PC-9 (cell line): ENCODE data around the gene PDLIM7. TPM values are rescaled to one million over a fixed set of nuclear protein-coding genes. Genes with fewer than 3 reads are reported as not detected.

Experiments used
- BruUV-seq: library from RNA; stranded (reverse); fragments of 400-500 nt; replicated peaks from 2 replicates; lab custom pipeline; 2021; lab: Mats Ljungman, UMichigan
- CTCF ChIA-PET: fragments of 300-600 bp; sonication (Branson Sonifier 250); formaldehyde crosslinking; loops from one replicate; lab custom pipeline; 2022; ENCODE audit warnings: antibody characterized with exemption; lab: Charles Lee
- POLR2A ChIA-PET: fragments of 300-600 bp; sonication (Branson Sonifier 250); formaldehyde crosslinking; loops from one replicate; lab custom pipeline; 2022; ENCODE audit warnings: antibody characterized with exemption; ENCODE audit not compliant: unreplicated experiment; lab: Charles Lee
- DNase-seq, 2 experiments: peaks; one replicate each; pipeline versions ENCODE4 v3.0.0 to v3.0.0-alpha.2; 2015 to 2022; ENCODE audit warnings: mixed read lengths in 1 of 2
- H2AFZ ChIP-seq: fragments of 200-600 bp; sonication (generic); 2 replicates; pipeline ENCODE4 v1.8.1; 2017; ENCODE audit warnings: antibody characterized with exemption
- H3F3A ChIP-seq: fragments of 200-600 bp; sonication (generic); 2 replicates; pipeline ENCODE4 v1.8.1; 2017; ENCODE audit warnings: antibody characterized with exemption, mild to moderate bottlenecking, low read depth; ENCODE audit not compliant: insufficient read depth
- H3K27ac ChIP-seq: fragments of 200-600 bp; sonication (generic); 2 replicates; pipeline ENCODE4 v1.6.1; 2016; ENCODE audit warnings: mixed run types
- H3K27me3 ChIP-seq: fragments of 200-600 bp; sonication (generic); 2 replicates; pipeline ENCODE4 v1.6.1; 2016; ENCODE audit warnings: low read depth, mixed run types; ENCODE audit not compliant: insufficient read depth
- H3K36me3 ChIP-seq: fragments of 200-600 bp; sonication (generic); 2 replicates; pipeline ENCODE4 v1.6.1; 2016; ENCODE audit warnings: low read depth, mixed run types
- H3K4me1 ChIP-seq: fragments of 200-600 bp; sonication (generic); replicated peaks from 2 replicates; pipeline ENCODE4 v1.6.1; 2016; ENCODE audit warnings: mixed run types; ENCODE audit not compliant: insufficient read depth
- H3K4me2 ChIP-seq: fragments of 200-600 bp; sonication (generic); 2 replicates; pipeline ENCODE4 v1.6.1; 2017; ENCODE audit warnings: mixed run types
- H3K4me3 ChIP-seq: fragments of 200-600 bp; sonication (generic); 2 replicates; pipeline ENCODE4 v1.6.1; 2016; ENCODE audit warnings: mixed run types
- H3K79me2 ChIP-seq: fragments of 200-600 bp; sonication (generic); 2 replicates; pipeline ENCODE4 v1.6.1; 2017; ENCODE audit warnings: low read depth, mixed run types
- H3K9me2 ChIP-seq: fragments of 200-600 bp; sonication (generic); 2 replicates; pipeline ENCODE4 v1.8.1; 2017; ENCODE audit warnings: mild to moderate bottlenecking; ENCODE audit not compliant: insufficient read depth
- H3K9me3 ChIP-seq: fragments of 200-600 bp; sonication (generic); 2 replicates; pipeline ENCODE4 v1.8.1; 2016; ENCODE audit warnings: low read depth; ENCODE audit not compliant: insufficient read depth
- H4K20me1 ChIP-seq: fragments of 200-600 bp; sonication (generic); 2 replicates; pipeline ENCODE4 v1.8.1; 2017; ENCODE audit not compliant: insufficient read depth
- EZH2 ChIP-seq: fragments of 200-600 bp; sonication (generic); IDR thresholded peaks from 2 replicates; pipeline ENCODE4 v1.8.0; 2017; ENCODE audit warnings: antibody characterized with exemption, low read depth
- intact Hi-C: fragments of 100-400 bp; cut with micrococcal nuclease; formaldehyde crosslinking; loops from one replicate; pipeline ENCODE4 v1.10.0; 2022; ENCODE audit not compliant: unreplicated experiment
- total RNA-seq: library from RNA; stranded (reverse); gene quantifications from 2 replicates; pipeline ENCODE4 v1.2.3, GENCODE V29; 2021
- TF ChIP-seq, protein P1 (sequence below): fragments of 200-600 bp; sonication (generic); conservative IDR thresholded peaks from 2 replicates; pipeline ENCODE4 v1.6.1; 2017; ENCODE audit warnings: mixed run types, antibody characterized with exemption, mild to moderate bottlenecking, moderate library complexity

The PDLIM7 gene
- total RNA-seq, 1 experiment from 2014 or later = 167 TPM

DNA sequence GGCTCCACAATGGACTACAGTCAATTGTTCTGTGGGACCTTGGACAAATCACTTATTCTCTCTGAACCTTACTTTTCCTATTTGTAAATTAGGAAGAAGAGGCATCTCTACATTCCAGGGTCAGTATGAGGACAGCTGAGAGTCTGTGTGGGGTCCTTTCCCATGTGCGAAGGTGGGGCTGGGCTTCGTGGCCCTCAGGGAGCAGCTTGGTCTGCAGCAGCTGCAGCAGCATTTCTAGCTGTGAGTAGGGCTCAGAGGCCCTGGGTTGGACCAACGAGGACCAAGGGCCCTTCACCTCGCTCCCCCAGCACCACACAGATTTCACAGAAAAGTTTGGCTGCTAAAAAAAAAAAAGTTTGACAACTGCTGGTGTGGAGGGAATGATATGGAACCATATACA is 28.8 kb upstream of the PDLIM7 start:
- no peak overlapping the region for H3K27ac ChIP-seq
- no peak overlapping the region for H2AFZ ChIP-seq
- no peak overlapping the region for H3K4me2 ChIP-seq
- no peaks in the 10 kb centered on the region for H3F3A ChIP-seq
- POLR2A ChIA-PET = no interaction called here
- no peaks in the 10 kb centered on the region for H3K9me3 ChIP-seq
- H4K20me1 ChIP-seq = no peaks in the 10 kb centered on the region
- H3K9me2 ChIP-seq = no peaks in the 10 kb centered on the region
- H3K36me3 ChIP-seq = 0 out of 2 replicates have a peak, but pooled peaks cover 5% of the 10 kb centered on the region
- intact Hi-C loops = no loop called here
- H3K4me3 ChIP-seq = no peak overlapping the region
- no peak for DNase-seq
- no peaks in the 10 kb centered on the region for H3K4me1 ChIP-seq
- H3K79me2 ChIP-seq = no peaks in the 10 kb centered on the region
- no peaks in the 10 kb centered on the region for H3K27me3 ChIP-seq
- no TSS peak for BruUV-seq
- CTCF ChIA-PET = no interaction called here
- no peak for TF ChIP-seq EZH2
- TF ChIP-seq, protein P1, sequence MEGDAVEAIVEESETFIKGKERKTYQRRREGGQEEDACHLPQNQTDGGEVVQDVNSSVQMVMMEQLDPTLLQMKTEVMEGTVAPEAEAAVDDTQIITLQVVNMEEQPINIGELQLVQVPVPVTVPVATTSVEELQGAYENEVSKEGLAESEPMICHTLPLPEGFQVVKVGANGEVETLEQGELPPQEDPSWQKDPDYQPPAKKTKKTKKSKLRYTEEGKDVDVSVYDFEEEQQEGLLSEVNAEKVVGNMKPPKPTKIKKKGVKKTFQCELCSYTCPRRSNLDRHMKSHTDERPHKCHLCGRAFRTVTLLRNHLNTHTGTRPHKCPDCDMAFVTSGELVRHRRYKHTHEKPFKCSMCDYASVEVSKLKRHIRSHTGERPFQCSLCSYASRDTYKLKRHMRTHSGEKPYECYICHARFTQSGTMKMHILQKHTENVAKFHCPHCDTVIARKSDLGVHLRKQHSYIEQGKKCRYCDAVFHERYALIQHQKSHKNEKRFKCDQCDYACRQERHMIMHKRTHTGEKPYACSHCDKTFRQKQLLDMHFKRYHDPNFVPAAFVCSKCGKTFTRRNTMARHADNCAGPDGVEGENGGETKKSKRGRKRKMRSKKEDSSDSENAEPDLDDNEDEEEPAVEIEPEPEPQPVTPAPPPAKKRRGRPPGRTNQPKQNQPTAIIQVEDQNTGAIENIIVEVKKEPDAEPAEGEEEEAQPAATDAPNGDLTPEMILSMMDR = no peak

DNA sequence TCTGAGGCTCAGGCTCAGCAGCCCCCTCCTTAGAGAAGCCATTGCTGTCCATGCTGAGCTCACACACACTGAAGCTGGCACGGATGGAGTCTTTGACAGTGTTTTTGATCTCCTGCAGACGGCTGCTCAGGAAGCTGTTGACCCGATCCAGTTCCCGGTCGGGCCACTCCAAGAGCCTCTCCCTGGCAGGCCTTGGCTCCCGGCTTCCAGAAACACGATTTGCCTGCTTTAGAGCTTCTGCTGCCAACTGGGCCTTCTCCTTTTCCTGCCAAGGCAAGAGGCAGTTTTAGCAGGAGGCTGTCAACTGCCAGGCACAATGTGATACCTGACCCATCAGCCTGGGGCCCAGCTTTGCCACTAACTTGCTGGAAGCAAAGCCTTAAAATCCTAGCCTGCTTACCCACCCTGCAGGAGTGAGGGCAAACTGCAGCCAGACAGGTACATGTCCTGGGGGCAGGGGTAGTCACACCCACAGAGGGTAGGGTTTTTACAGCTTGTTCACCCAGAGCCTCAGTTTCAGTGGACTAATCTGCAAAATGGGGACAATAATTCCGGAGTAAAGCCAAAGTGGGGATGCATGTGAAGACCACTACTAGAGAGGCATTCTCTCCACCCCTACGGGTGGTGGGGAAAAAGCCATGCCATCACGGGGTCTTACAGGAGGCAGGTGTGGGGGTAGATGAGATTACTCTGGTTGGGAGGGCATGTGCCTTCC is 27.7 kb upstream of the PDLIM7 start:
- Histone ChIP-seq H3K79me2 (no peaks in the 10 kb centered on the region), H3K27ac (no peak overlapping the region), H3K27me3 (no peaks in the 10 kb centered on the region), H3K9me3 (no peaks in the 10 kb centered on the region), H3K36me3 (0 out of 2 replicates have a peak, but pooled peaks cover 5% of the 10 kb centered on the region), H3K4me3 (no peak overlapping the region), H3K9me2 (no peaks in the 10 kb centered on the region), H3K4me2 (no peak overlapping the region), H2AFZ (no peak overlapping the region), H4K20me1 (no peaks in the 10 kb centered on the region), H3F3A (no peaks in the 10 kb centered on the region), H3K4me1 (no peaks in the 10 kb centered on the region)
- intact Hi-C loops = no loop called here
- no peak for DNase-seq
- POLR2A ChIA-PET = no interaction called here
- BruUV-seq = no TSS peak
- CTCF ChIA-PET = no interaction called here
- TF ChIP-seq EZH2 = no peak
- TF ChIP-seq, protein P1 = no peak

DNA sequence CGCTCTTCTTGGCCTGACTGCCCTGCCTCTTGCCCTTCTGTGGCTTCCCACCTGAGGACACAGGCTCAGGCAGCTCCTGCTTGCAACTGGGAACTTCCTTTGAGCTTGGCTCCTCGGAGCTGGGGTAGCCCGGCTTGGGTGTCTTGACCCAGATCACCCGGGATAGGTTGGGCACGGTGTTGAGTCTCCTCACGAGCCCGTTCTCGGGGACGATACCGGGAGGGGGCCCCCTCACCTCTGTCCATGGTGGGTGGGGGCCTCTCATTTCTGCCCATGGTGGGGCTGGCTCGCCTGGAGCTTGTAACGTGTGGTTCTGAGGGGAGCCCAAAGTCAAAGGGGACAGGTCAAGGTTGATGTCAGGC is 27.1 kb upstream of the PDLIM7 start:
- no peak overlapping the region for H2AFZ ChIP-seq
- peaks cover 5% of the 10 kb centered on the region; the same call in 1 of the 2 replicates for H3K36me3 ChIP-seq
- H4K20me1 ChIP-seq = no peaks in the 10 kb centered on the region
- 0 out of 2 replicates have a peak, but pooled peaks cover 3% of the 10 kb centered on the region for H3K79me2 ChIP-seq
- H3K4me2 ChIP-seq = no peak overlapping the region
- no peaks in the 10 kb centered on the region for H3K27me3 ChIP-seq
- H3K4me3 ChIP-seq = no peak overlapping the region
- H3K9me3 ChIP-seq = no peaks in the 10 kb centered on the region
- no peaks in the 10 kb centered on the region for H3K9me2 ChIP-seq
- ChIA-PET POLR2A (no interaction called here), CTCF (interaction anchor here (0.7 kb wide), 1 partner anchor 13 kb away, joined by 3 read pairs; no protein-coding TSS in a partner anchor)
- no peak overlapping the region for H3K27ac ChIP-seq
- TF ChIP-seq, protein P1 = no peak
- TF ChIP-seq EZH2 = no peak
- BruUV-seq = no TSS peak
- peaks cover under 1% of the 10 kb centered on the region; the same call in 1 of the 2 replicates for H3F3A ChIP-seq
- intact Hi-C loops = no loop called here
- H3K4me1 ChIP-seq = 0 out of 2 replicates have a peak, but pooled peaks cover 1% of the 10 kb centered on the region
- DNase-seq = no peak
